OCI-LY7 (cell line): ENCODE data around the gene APLN.

Experiments used
- CTCF ChIP-seq: fragments of 200-600 bp; sonication (generic); conservative IDR thresholded peaks from 2 replicates; pipeline ENCODE4 v1.5.1; 2014; ENCODE audit warnings: mild to moderate bottlenecking, antibody characterized with exemption, low read length, moderate library complexity, mixed read lengths
- EZH2phosphoT487 ChIP-seq: fragments of 200-600 bp; sonication (generic); IDR thresholded peaks from 2 replicates; pipeline ENCODE4 v1.6.1; 2018; ENCODE audit warnings: low read depth, borderline replicate concordance, mild to moderate bottlenecking, mixed run types, antibody characterized with exemption, low read length, moderate library complexity, mixed read lengths

- TF ChIP-seq CTCF = peak; percentile 73
- TF ChIP-seq EZH2phosphoT487 = no peak
Measured at GRCh38 chrX:129655547-129656249, 942 bp upstream of the APLN start.
